ENCODE data around the gene AK1. TPM values are rescaled to one million over a fixed set of nuclear protein-coding genes. Genes with fewer than 3 reads are reported as not detected.
"Not testable (repeated sequence)": the region's sequence is repeated elsewhere in the genome, so short reads cannot be mapped to it uniquely, and the experiment has no call there.

The AK1 gene
- polyA plus RNA-seq, 3 donors = 31.0 to 50.7 (median 36.3) TPM

DNA sequence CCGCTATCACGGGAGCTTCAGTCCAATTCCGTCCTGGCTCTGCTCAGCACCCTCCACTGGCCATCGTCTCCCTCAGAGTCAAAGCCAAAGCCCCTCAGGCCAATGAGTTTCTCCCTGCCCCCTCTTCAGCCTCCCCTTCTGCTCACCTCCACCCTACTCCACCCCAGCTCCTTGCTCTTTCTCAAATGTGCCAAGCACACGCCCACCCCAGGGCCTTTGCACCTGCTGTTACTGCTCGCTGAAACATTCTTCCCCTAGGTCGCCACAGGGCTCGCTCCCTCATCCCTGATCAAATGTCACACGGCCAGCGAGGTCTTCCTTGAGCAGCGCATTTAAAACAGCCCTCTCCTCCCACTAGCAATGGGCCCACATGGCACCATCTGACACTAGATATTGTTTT lies 16.7 kb downstream of the AK1 start:
- no peak for DNase-seq (ENCODE audit: extremely low read depth in 1 of 11, low read depth in 9 of 11, low spot score in 4 of 11)

GRCh38 chr9:127860260-127860659 lies 17.2 kb downstream of the AK1 start:
- DNase-seq (ENCODE audit: extremely low read depth in 1 of 11, low read depth in 9 of 11, low spot score in 4 of 11) = no peak

- no peak for DNase-seq (ENCODE audit: extremely low read depth in 1 of 11, low read depth in 9 of 11, low spot score in 4 of 11)
Observed at GRCh38 chr9:127858041-127858512, 19.4 kb downstream of the AK1 start.

DNA sequence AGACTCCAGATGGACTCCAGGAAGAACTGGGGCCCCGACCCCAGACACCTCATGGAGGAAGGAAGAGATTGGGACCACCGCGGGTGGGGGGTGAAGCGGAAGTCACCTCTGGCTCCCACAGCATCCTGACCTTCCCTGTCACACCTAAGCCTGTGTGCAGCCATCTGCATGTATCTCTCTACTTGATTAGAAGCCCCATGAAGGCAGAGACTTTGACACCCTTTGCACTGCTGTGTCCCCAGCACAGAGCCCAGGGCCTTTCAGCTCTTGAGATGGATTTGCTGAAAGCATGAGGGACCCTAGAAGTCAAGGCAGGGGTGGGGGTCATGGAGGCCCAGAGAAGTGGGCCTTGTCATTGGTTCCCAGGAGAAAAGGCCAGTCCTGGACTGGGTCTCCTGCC lies 20.2 kb downstream of the AK1 start:
- no peak for DNase-seq (ENCODE audit: extremely low read depth in 1 of 11, low read depth in 9 of 11, low spot score in 4 of 11)

DNA sequence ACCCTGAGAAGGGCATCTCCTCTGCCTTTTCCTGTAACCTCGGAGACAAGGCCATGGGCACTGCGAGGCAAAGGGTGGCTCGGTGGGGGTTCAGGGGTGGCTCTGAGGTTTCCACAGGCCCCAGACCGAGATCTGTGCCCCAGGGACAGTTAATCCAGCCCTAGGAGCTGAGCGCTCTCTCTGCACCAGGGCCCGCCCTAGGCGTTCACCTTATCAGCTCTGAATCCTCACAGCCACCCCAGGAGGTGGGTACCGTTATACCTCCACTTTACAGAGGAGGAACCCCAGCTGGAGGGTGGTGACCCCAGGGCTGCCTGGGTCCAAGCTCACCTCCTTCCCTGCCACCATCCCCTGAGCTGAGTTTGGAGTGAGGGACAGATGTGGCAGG lies 20.8 kb downstream of the AK1 start:
- no peak for DNase-seq (ENCODE audit: extremely low read depth in 1 of 11, low read depth in 9 of 11, low spot score in 4 of 11)

GRCh38 chr9:127856094-127856728 lies 21.3 kb downstream of the AK1 start:
- no peak for DNase-seq (ENCODE audit: extremely low read depth in 1 of 11, low read depth in 9 of 11, low spot score in 4 of 11)

GRCh38 chr9:127855522-127855921 lies 22.0 kb downstream of the AK1 start:
- no peak for DNase-seq (ENCODE audit: extremely low read depth in 1 of 11, low read depth in 9 of 11, low spot score in 4 of 11)

DNA sequence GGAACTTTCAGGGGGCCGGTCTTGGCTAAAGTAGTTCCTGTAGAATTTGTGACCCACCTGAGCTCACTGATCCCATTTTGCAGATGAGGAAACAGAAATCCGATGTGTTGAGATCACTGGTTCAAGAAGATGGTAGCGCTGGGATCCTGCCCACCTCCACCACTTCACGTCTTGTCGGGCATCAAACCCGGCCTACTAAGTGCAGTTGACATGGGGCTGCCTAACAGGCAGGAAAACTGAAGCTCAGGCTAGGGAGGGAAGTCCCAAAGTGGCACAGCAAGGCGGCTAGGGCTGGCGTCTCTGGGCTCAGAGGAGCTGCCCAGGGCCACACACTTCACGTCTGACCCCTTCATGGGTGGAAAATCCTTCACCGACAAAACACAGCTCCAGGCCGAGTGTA lies 22.5 kb downstream of the AK1 start:
- DNase-seq (ENCODE audit: extremely low read depth in 1 of 11, low read depth in 9 of 11, low spot score in 4 of 11) = no peak

DNA sequence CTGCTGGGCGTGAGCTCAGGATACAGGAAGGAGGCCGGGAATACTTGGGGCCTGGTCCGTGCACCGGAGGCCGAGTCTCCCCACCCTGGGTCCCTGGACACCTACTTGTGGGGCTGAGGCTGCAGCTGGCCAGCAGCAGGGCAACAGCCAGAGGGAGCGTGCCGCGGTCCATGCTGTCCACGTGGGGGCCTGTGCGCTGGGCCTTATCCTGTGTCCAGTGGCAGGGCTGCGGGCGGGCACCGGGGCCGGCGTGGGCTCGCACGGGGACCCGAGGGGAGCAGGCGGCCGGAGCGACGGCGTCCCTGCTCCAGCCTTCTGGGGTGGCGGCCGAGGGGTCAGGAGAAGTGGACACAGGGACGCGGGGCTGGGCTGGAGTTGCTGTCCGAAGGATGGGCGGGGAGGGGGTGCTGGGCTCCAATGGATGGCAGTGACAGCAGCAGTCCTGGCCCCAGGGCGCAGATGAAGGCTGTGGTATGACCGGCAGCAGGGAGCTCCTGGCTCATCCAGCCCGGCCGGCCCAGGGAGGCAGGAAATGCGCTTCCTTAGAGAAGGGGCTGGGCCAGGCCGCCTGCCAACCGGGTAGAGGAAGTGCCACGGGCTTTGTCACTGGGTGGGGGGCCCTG lies 23.2 kb downstream of the AK1 start, which contains the start of gene ENG:
TSS of gene ENG (minus strand) at position 475 of the 623 bp plus-strand sequence. CDS start at position 172, 303 bp downstream.
- DNase-seq (ENCODE audit: extremely low read depth in 1 of 11, low read depth in 9 of 11, low spot score in 4 of 11) = no peak

GRCh38 chr9:127853312-127854183 lies 23.9 kb downstream of the AK1 start:
- no peak for DNase-seq (ENCODE audit: extremely low read depth in 1 of 11, low read depth in 9 of 11, low spot score in 4 of 11)

GRCh38 chr9:127852829-127853228 lies 24.6 kb downstream of the AK1 start:
- no peak for DNase-seq (ENCODE audit: extremely low read depth in 1 of 11, low read depth in 9 of 11, low spot score in 4 of 11)

DNA sequence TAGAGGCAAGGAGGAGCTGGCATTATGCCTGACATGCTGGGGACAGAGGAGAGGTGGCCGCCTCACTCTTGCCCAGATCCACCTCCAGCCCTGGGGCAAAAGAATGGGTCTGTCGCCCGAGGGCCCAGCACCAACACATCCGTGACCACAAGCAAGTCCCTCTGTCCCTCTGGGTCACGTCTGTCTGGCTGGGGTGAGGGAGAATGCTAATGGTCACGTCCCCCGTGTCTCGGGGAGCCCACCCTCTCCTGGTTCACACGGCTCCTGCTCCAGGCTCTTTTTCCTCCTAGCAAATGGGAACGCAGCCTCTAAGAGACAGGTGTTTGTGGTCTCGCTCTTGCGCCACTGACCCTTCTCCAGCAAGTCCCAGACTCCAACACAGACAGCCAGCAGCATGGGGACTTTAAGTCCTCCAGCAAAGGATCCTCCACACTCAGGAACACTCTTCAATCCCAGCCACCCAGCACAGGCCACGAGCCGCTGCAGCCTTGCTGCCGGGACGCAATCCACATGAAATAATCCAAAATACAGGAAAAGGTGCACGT lies 27.1 kb downstream of the AK1 start:
- DNase-seq (ENCODE audit: extremely low read depth in 1 of 11, low read depth in 9 of 11, low spot score in 4 of 11) = no peak

DNA sequence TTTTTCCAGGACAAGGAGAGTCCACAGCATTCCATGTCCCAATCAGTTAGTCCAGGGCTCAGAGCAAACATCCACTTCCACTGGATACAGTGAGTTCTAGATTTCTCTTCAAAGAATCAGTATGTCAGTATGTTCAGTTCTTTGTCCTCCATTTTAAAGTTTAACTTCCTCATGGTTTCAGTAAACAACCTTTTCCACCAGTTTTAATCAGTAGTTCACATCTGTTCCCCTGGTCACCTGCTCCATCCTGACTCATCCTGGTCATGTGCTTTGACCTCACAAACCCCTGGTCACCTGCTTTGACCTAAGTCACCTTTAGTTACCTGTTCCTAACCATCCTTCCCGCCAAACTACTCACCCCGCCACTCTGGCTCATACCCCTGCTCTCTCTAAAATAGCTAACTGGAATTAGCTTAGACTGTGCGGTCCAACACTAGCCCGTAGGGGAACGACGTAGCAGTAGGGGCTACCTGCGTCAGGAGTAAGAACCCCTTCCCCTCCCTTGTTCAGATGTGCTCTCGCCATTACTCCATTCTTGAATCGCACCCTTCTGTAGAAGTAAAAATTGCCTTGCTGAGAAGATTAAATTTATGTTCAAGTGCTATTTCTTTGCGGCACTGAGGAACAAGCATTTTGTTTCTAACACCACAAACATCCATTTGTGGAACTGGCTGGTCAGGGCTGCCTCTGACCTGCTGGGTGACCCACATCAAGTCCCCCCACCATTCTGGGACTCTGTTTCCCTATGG lies 28.5 kb downstream of the AK1 start:
- DNase-seq (ENCODE audit: extremely low read depth in 1 of 11, low read depth in 9 of 11, low spot score in 4 of 11) = no peak

GRCh38 chr9:127847833-127848755 lies 29.4 kb downstream of the AK1 start:
- DNase-seq (ENCODE audit: extremely low read depth in 1 of 11, low read depth in 9 of 11, low spot score in 4 of 11) = no peak

- no peak for DNase-seq (ENCODE audit: extremely low read depth in 1 of 11, low read depth in 9 of 11, low spot score in 4 of 11)
Observed at GRCh38 chr9:127847178-127847510, 30.3 kb downstream of the AK1 start.

- DNase-seq (ENCODE audit: extremely low read depth in 1 of 11, low read depth in 9 of 11, low spot score in 4 of 11) = no peak
Observed at GRCh38 chr9:127846443-127847177, 30.9 kb downstream of the AK1 start.

GRCh38 chr9:127845619-127846018 lies 31.9 kb downstream of the AK1 start:
- DNase-seq (ENCODE audit: extremely low read depth in 1 of 11, low read depth in 9 of 11, low spot score in 4 of 11) = not testable (repeated sequence)

Data from renal cortex interstitium (tissue), 11 donors.